Bronchial epithelial cell (primary cell): ENCODE measurements around the gene STAC2. TPM values are rescaled to one million over a fixed set of nuclear protein-coding genes. Genes with fewer than 3 reads are reported as not detected.
"Not testable (repeated sequence)": the region's sequence is repeated elsewhere in the genome, so short reads cannot be mapped to it uniquely, and the experiment has no call there.

Source experiments
- DNase-seq: peaks from one replicate; pipeline ENCODE4 v3.0.0-alpha.2; 2010; ENCODE audit warnings: low read depth
- FAIRE-seq: peaks from 2 replicates; lab custom pipeline; 2011; peaks lifted over from hg19 to GRCh38; lab: Jason Lieb, UNC
- H3K27me3 ChIP-seq: 2 replicates; pipeline ENCODE4 v1.5.1; 2011; ENCODE audit warnings: low read length; ENCODE audit not compliant: control insufficient read depth, insufficient read depth
- H3K36me3 ChIP-seq: 2 replicates; pipeline ENCODE4 v1.5.1; 2011; ENCODE audit warnings: low read length; ENCODE audit not compliant: control insufficient read depth, insufficient read depth
- H3K4me3 ChIP-seq: 2 replicates; pipeline ENCODE4 v1.5.1; 2011; ENCODE audit warnings: mild to moderate bottlenecking, low read depth, low read length, control low read depth
- CTCF ChIP-seq: IDR thresholded peaks from 2 replicates; pipeline ENCODE4 v1.5.1; 2011; ENCODE audit warnings: mild to moderate bottlenecking, moderate library complexity, low read length, control low read depth, inconsistent platforms; ENCODE audit not compliant: insufficient read depth, severe bottlenecking
- total RNA-seq: library from RNA; depleted of rRNA; stranded (reverse); fragments of >200 nt; gene quantifications from 2 replicates; pipeline ENCODE4 v1.2.1, GENCODE V29; 2014

Gene STAC2
- total RNA-seq, 1 donor from 2014 or later: not detected

DNA sequence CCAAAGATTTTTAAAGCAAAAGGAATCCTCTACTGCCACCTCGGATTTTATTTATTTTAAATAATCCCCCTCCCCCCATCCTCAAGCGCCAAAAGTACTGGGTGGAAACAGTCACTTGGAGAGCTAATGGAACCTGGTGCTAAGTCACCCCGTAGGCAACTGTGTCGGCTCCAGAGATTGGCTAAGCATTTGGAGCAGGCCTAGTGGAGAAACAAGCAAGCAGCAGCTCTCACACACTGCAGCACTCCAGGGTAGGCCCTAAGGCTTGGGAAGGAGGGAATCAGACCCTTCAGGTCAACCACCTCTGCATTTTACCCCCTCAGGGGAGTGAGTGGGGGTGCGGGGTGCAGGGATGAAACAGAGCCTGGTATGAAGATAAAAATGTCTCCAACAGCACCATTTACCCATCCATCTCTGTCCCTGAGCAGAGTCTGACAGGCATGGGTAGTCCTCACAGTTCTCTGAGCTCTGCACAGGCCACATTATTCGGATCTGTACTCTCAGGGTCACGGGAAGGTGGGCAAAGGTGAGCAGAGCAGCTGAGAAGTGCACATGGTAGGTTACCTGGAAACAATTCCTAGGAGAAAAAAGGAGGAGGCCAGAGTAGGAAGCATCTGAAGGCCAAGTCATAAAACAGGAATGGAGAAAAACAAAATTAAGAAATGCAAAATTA is 27.2 kb upstream of the STAC2 start:
- no peaks in the 10 kb centered on the region for H3K36me3 ChIP-seq
- DNase-seq: no peak
- H3K4me3 ChIP-seq: no peak overlapping the region
- no peaks in the 10 kb centered on the region for H3K27me3 ChIP-seq
- no peak for FAIRE-seq
- TF ChIP-seq CTCF: no peak

DNA sequence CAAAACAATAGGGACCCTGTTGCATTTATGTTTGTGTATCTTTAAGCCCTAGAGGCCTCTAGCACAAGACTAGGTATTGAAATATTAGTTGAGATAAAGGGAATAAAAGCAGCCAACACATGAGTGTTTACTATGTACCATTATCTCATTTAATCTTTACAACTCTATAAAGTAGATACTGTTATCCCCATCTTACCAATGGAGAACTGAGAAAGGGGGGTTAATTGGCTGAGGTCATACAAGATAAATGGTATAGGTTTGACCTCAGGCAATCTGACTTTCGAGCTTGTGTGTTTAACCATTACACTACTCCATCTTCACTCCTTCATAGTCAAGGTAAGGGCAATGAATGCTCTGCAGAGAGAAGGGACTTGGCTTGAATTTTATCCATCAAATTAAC is 26.3 kb upstream of the STAC2 start:
- DNase-seq (no peak), FAIRE-seq (no peak)
- TF ChIP-seq CTCF: no peak
- H3K36me3 ChIP-seq: no peaks in the 10 kb centered on the region
- no peak overlapping the region for H3K4me3 ChIP-seq
- no peaks in the 10 kb centered on the region for H3K27me3 ChIP-seq

DNA sequence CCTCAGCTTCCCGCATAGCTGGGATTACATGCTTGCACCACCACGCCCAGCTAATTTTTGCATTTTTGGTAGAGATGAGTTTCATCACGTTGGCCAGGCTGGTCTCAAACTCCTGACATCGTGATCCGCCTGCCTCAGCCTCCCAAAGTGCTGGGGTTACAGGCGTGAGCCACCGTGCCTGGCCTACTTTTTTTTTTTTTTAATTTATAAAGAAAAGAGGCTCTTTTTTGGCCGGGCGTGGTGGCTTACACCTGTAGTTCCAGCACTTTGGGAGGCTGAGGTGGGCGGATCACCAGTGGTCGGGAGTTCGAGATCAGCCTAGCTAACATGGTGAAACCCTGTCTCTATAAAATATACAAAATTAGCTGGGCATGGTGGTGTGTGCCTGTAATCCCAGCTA is 24.3 kb upstream of the STAC2 start:
- DNase-seq, H3K27me3 ChIP-seq, FAIRE-seq, H3K4me3 ChIP-seq, H3K36me3 ChIP-seq: not testable (repeated sequence)

DNA sequence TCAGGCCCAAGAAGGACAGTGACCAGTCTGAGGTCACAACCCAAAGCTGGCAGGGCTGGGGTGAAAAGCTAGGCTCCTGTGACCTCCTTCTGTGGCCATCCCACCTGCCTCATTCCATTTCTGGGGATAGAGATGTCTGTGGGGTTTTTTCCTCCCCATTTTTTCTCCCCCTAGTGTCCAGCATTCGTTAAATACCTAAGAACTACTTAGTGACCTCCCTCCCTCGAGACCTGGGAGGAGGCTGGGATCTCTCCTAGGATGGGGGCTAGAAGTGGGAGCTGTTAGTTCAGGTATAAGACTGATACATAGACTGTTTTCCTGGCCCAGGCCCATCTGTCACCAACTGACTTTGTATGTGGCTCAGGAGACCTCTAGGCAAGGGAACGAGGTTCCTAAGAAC is 20.5 kb upstream of the STAC2 start:
- peak; percentile 11 for TF ChIP-seq CTCF

DNA sequence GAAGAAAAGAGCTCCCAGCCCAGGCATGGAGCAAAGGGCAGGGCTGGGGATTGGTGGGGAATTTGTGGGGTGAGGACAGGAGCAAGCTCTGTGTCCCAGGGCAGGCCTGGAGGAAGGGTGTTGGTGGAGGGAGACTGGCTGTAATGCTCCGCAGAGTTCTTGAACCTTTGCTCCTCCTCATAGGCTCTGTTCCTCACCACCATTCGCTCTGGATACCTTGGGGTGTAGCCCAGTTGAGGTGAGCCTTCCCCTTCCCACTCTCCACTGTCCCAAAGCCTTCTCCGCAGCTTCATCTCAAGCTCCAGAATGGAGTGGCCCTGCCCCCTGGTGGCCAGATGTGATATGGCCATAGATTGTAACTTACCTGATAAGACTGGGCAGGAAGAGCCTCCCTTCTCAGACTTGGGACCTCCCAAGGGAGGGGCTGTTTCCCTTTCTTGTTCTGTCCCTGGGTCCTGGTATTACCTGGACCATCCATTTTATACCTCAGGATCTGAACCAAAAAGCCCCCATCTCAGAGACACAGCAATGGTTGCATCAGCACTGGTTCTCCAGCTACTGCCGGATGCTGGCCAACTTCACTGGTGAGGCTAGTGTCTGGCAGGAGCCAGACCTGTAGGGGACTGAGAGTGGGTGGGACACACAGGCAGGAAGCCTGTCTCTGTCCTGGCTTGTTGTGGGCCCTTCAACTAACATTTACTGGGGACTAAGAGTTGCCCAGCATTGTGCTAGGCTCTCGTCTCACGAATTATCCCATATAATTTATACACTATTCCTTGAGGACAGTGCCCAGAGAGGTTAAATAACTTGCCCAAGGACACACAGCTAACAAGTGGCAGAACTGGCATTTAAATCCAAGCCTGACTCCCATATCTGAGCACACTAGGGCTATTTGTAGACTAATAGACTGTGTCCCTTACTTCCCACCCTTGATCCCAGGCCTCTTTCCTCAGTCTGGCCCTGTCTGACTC is 19.1 kb upstream of the STAC2 start:
- Histone ChIP-seq H3K4me3 (no peak overlapping the region), H3K36me3 (no peaks in the 10 kb centered on the region), H3K27me3 (no peaks in the 10 kb centered on the region)
- FAIRE-seq (peak; percentile 70), DNase-seq (peak; percentile 76)
- TF ChIP-seq CTCF: peak; percentile 90

More for the DNA sequence above, 20.5 kb upstream of the STAC2 start:
- no peak overlapping the region for H3K4me3 ChIP-seq
- no peaks in the 10 kb centered on the region for H3K36me3 ChIP-seq
- DNase-seq: no peak
- no peaks in the 10 kb centered on the region for H3K27me3 ChIP-seq
- FAIRE-seq: no peak

GRCh38 chr17:39244016-39244599 is 18.4 kb upstream of the STAC2 start:
- H3K4me3 ChIP-seq: no peak overlapping the region
- FAIRE-seq (no peak), DNase-seq (no peak)
- no peaks in the 10 kb centered on the region for H3K27me3 ChIP-seq
- no peak for TF ChIP-seq CTCF
- no peaks in the 10 kb centered on the region for H3K36me3 ChIP-seq
